ENCODE measurements around the gene ZNF407.

DNA sequence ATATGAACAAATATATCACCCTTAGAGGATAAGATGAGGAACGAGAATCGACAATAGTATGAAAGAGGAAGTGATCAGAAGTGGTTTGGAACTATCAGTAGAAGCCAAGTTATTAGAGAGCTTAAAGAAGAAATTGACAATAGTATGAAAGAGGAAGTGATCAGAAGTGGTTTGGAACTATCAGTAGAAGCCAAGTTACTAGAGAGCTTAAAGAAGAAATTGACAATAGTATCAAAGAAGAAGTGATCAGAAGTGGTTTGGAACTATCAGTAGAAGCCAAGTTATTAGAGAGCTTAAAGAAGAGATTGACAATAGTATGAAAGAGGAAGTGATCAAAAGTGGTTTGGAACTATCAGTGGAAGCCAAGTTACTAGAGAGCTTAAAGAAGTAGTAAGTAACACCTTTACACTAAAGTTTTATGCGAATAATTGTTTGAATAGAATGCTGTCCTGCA, 175.5 kb downstream of the ZNF407 start:
- no peak for TF ChIP-seq GATA2 (IDR thresholded peaks at IDR 0.05; ENCODE audit: low read depth, low read length)
- no peak for TF ChIP-seq GATA3 (IDR thresholded peaks at IDR 0.05; ENCODE audit: low read depth, low read length)

All from SH-SY5Y (cell line).